GM18502 (cell line): Measurements from ENCODE around the gene SLMAP.
"Not testable (repeated sequence)": the region's sequence is repeated elsewhere in the genome, so short reads cannot be mapped to it uniquely, and the experiment has no call there.

Experiments used
- ATAC-seq: cut with Tn5 transposase; IDR thresholded peaks from one replicate; pipeline ENCODE4 v1.9.1; 2021; ENCODE audit warnings: mild to moderate bottlenecking; ENCODE audit not compliant: unreplicated experiment, poor library complexity

Gene SLMAP

DNA sequence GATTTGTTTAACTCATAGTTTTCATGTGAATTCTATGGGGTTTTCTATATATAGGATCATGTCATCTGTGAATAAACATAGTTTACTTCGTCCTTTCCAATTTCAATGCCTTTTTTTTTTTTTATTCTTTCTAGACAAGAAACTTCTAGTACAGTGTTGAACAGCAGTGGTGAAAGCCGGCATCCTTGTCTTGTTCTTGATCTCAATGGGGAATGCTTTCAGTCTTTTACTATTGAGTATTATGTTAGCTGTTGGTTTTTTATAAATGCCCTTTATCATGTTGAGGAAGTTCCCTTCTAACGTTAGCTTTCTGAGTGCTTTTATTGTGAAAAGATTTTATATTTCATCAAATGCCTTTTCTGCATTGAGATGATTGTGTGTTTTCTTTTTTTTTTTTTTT lies 69.0 kb downstream of the SLMAP start:
- ATAC-seq, result no peak

DNA sequence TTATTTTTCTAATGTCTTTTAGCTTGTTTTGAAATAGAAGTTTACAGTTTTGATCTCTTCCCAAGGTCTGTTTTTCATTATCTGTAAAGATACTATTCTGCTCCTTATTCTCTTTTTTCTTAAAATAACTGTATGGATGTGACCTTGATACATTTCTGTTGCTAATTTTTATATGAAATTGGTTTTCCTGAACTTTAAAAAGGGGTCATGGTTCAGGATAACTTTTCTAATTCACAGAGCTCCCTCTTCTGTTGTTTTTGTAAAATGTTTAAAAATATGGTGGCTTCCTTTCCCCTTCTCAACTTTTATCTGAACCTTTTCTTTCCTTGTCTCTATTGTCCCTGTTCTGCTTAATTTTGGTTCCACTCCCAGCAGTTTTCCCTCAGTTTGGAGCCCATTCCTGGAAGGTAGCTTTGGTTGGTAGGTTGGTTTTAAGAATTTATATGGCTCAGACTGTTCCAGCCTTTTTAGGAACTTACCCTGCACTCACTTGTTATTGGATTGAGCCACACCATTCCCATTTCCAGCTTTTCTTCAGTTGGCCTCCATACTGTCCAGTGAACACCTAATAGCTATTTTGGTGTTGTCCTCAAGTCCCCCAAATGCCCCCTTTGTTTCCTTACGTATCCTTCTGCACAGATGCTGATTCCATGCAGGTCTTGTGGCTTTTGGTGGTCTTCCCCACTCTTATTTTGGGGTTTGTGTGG lies 70.3 kb downstream of the SLMAP start:
- no peak for ATAC-seq

DNA sequence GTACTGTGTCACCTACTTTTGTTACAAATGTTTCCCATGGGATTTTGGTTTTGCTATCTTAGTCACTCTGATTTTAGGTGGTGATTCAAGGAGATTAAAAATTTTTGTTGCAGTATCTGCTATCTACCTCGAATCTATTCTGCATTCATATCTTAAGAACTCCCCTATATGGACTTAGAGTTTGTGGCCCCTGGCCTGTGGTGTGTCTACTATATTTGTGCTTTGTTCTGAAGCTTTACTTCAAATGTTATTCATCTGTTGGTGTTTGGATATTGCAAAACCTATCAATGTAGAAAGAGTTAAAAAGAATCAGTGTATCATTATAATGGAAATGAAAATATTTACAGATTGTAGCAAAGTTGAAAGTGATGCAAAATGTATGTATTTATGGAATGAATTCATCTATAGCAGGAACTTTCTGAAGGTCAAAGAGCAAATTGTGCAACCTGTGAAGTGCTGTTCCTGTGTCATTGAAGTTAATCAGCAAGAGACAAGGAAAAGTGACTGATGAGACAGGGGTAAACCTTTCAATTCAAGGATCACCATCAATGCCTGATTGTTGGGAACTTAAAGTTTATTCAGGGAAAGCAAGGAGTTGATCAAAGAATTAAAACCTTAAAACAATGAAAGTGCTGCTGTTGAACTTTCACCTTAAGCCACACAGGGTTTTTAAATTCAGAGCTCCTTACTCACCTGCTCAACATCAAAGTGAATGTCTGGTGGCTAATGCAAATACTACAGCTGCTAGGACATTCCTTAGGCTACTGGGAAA lies 71.0 kb downstream of the SLMAP start:
- no peak for ATAC-seq

GRCh38 chr3:57827757-57828156 lies 71.6 kb downstream of the SLMAP start:
- ATAC-seq, result no peak

- no peak for ATAC-seq
Observed at GRCh38 chr3:57832486-57832885, 76.4 kb downstream of the SLMAP start.

DNA sequence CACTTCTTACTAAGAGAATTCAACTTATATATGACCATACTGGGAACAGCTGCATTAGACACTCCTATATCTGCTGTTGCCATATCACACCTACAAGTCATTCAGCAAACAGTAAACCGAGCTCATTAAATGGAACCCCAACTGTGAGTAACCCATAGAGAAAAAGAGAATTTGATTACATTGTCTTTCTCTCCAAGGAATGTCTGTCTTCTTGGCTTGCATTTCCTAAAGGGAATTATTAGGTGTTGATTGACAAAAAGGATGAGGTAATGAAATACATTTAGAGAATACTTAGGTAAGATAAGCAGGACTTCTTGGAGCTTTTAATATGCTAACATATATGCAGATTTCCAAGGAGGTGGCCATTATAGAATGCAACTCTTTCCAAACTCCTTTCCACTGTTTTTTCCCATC lies 76.8 kb downstream of the SLMAP start:
- no peak for ATAC-seq

- no peak for ATAC-seq
Observed at GRCh38 chr3:57833763-57834162, 77.7 kb downstream of the SLMAP start.

GRCh38 chr3:57837686-57838085 lies 81.6 kb downstream of the SLMAP start:
- ATAC-seq, result no peak

- ATAC-seq, result no peak
Observed at GRCh38 chr3:57838627-57839026, 82.5 kb downstream of the SLMAP start.

GRCh38 chr3:57840473-57840872 lies 84.4 kb downstream of the SLMAP start:
- no peak for ATAC-seq

DNA sequence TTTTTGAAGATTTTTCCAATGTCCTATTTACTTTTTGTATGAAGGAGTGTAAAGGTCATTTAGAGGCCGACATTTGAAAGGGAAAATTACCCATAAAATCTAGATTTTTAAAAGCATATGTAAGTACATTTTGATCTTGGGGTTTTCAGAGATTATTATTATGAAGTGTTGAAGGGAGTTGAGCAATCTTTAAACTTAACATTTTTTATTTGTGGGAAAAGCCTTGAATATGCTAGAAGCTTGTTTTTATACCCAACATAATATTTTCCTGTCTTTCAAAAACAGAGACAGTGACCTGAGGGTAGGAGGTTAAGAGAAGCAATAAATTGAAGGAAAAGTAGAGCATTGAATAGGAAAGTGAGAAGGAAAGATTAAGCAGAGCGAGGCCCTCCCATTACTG lies 85.7 kb downstream of the SLMAP start:
- ATAC-seq, result no peak

GRCh38 chr3:57848177-57848738 lies 92.1 kb downstream of the SLMAP start:
- no peak for ATAC-seq

DNA sequence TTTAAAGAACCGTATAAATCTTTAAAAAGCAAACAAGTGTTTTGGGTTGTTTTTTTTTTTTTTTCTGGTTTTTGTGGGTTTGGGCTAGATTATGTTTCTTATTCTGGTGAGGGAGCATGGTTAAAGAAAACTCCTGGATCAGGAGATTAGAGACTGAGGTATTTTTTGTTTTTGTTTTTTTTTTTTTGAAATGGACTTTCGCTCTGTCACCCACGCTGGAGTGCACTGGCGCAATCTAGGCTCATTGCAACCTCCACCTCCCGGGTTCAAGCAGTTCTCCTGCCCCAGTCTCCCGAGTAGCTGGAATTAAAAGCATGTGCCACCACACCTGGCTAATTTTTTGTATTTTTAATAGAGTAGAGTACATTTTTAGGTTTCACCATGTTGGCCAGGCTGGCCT lies 95.2 kb downstream of the SLMAP start:
- ATAC-seq, result no peak

GRCh38 chr3:57852896-57853295 lies 96.8 kb downstream of the SLMAP start:
- ATAC-seq, result no peak

DNA sequence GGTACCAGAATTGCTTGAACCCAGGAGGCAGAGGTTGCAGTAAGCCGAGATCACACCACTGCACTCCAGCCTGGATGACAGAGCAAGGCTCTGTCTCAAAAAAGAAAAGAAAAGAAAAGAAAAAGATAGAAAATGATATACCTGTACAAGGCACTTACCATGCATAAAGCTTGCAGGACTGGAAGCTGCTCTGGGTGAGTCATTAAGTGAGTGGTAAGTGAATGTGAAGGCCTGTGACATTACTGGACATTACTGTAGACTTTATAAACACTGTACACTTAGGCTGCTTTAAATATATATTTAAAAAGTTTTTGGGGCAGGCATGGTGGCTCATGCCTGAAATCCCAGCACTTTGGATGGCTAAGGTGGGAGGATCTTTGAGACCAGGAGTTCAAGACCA lies 99.2 kb downstream of the SLMAP start:
- no peak for ATAC-seq

DNA sequence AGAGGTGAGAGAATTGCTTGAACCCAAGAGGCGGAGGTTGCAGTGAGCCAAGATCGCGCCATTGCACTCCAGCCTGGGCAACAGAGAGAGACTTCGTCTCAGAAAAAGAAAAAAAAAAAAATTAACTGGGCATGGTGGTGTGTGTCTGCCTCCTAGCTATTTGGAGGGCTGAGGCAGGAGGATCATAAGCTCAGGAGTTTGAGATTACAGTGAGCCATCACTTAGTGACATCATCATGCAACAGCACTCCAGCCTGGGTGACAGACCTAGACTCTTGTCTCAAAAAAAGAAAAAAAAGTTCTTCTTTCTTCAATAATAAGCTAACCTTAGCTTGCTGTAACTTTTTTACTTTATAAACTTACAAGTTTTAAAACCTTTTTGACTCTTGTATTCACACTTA lies 99.8 kb downstream of the SLMAP start:
- ATAC-seq, result no peak

GRCh38 chr3:57856675-57857074 lies 100.6 kb downstream of the SLMAP start:
- no peak for ATAC-seq

- no peak for ATAC-seq
Observed at GRCh38 chr3:57862894-57863293, 106.8 kb downstream of the SLMAP start.

- ATAC-seq, result no peak
Observed at GRCh38 chr3:57863380-57863779, 107.3 kb downstream of the SLMAP start.

DNA sequence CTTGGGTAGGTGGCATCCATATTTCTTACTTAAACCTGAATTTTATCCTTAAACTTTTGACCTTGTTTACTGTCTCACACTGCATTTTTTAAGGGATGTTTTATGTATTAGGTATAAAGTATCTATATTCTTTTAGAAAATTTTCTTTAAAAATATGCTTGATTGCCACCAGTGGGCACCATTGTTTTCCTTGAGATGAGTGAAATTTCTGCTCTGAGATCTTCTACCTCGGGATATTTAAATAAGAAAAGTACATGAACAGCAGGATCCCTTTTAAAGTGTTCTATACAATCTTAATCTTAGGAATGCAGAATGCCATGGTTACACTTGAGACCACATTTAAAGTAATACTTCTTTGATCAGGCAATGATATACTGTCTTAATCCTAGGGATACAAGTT lies 108.7 kb downstream of the SLMAP start:
- ATAC-seq, result no peak

- not testable (repeated sequence) for ATAC-seq
Observed at GRCh38 chr3:57869110-57869509, 113.0 kb downstream of the SLMAP start.

- no peak for ATAC-seq
Observed at GRCh38 chr3:57872606-57873005, 116.5 kb downstream of the SLMAP start.
